Endothelial cell (in vitro differentiated cells): ENCODE data around the gene KIRREL2. TPM values are rescaled to one million over a fixed set of nuclear protein-coding genes. Genes with fewer than 3 reads are reported as not detected.

ENCODE experiments used
- DNase-seq: peaks from one replicate; pipeline ENCODE4 v3.0.0; 2021; ENCODE audit warnings: low spot score
- H3K27ac Mint-ChIP-seq: one replicate; pipeline ENCODE4 v1.8.0; 2021; ENCODE audit warnings: mixed read lengths, inconsistent platforms; ENCODE audit not compliant: unreplicated experiment
- H3K27me3 Mint-ChIP-seq: one replicate; pipeline ENCODE4 v1.8.0; 2021; ENCODE audit warnings: mild to moderate bottlenecking, moderate library complexity, mixed read lengths, inconsistent platforms; ENCODE audit not compliant: unreplicated experiment
- H3K36me3 Mint-ChIP-seq: one replicate; pipeline ENCODE4 v1.8.0; 2021; ENCODE audit warnings: mild to moderate bottlenecking, low read depth, mixed read lengths, inconsistent platforms; ENCODE audit not compliant: unreplicated experiment
- H3K4me1 Mint-ChIP-seq: one replicate; pipeline ENCODE4 v1.8.0; 2021; ENCODE audit warnings: mild to moderate bottlenecking, mixed read lengths, inconsistent platforms; ENCODE audit not compliant: unreplicated experiment
- H3K4me3 Mint-ChIP-seq: one replicate; pipeline ENCODE4 v1.8.0; 2021; ENCODE audit warnings: mild to moderate bottlenecking, mixed read lengths, inconsistent platforms; ENCODE audit not compliant: unreplicated experiment
- H3K9me3 Mint-ChIP-seq: one replicate; pipeline ENCODE4 v1.8.0; 2021; ENCODE audit warnings: mixed read lengths, inconsistent platforms; ENCODE audit not compliant: unreplicated experiment
- CTCF ChIP-seq: fragments of 200-600 bp; sonication (generic); IDR thresholded peaks from one replicate; pipeline ENCODE4 v1.5.0; 2021; ENCODE audit warnings: antibody characterized with exemption; ENCODE audit not compliant: unreplicated experiment
- total RNA-seq: library from RNA; stranded (reverse); fragmentation: NEBNext Ultra II Directional; extraction: Animal tissue kit (Norgen Biotek cat#: 25700); gene quantifications from one replicate; pipeline ENCODE4 v1.2.1, GENCODE V29; 2021; ENCODE audit not compliant: unreplicated experiment

The KIRREL2 gene
- total RNA-seq, 1 donor from 2014 or later = 1.8 TPM

- Mint-ChIP-seq H3K4me3 (peak overlapping the region; percentile 87), H3K9me3 (no peaks in the 10 kb centered on the region), H3K27me3 (peaks cover 8% of the 10 kb centered on the region), H3K4me1 (peaks cover 12% of the 10 kb centered on the region), H3K36me3 (peaks cover 6% of the 10 kb centered on the region), H3K27ac (no peak overlapping the region)
- no peak for TF ChIP-seq CTCF
- no peak for DNase-seq
Measured at GRCh38 chr19:35897706-35898451, 41.2 kb downstream of the KIRREL2 start.

- Mint-ChIP-seq H3K4me3 (peak overlapping the region; percentile 95), H3K9me3 (no peaks in the 10 kb centered on the region), H3K27ac (no peak overlapping the region), H3K36me3 (peaks cover 6% of the 10 kb centered on the region), H3K4me1 (peaks cover 18% of the 10 kb centered on the region), H3K27me3 (peaks cover 10% of the 10 kb centered on the region)
- no peak for TF ChIP-seq CTCF
- no peak for DNase-seq
Measured at GRCh38 chr19:35898499-35898809, 41.7 kb downstream of the KIRREL2 start.

GRCh38 chr19:35899547-35900214 is 43.0 kb downstream of the KIRREL2 start:
- no peaks in the 10 kb centered on the region for H3K9me3 Mint-ChIP-seq
- peak; percentile 49 for DNase-seq
- no peak for TF ChIP-seq CTCF

GRCh38 chr19:35901055-35901644 is 44.4 kb downstream of the KIRREL2 start:
- peak overlapping the region; percentile 79 for H3K4me3 Mint-ChIP-seq
- TF ChIP-seq CTCF = no peak
- no peaks in the 10 kb centered on the region for H3K36me3 Mint-ChIP-seq
- peaks cover 15% of the 10 kb centered on the region for H3K27me3 Mint-ChIP-seq
- DNase-seq = no peak
- H3K9me3 Mint-ChIP-seq = no peaks in the 10 kb centered on the region
- H3K27ac Mint-ChIP-seq = no peak overlapping the region
- peaks cover 19% of the 10 kb centered on the region for H3K4me1 Mint-ChIP-seq

More at GRCh38 chr19:35899547-35900214, 43.0 kb downstream of the KIRREL2 start:
- H3K4me1 Mint-ChIP-seq = peaks cover 19% of the 10 kb centered on the region
- no peak overlapping the region for H3K27ac Mint-ChIP-seq
- H3K4me3 Mint-ChIP-seq = peak overlapping the region; percentile 95
- H3K36me3 Mint-ChIP-seq = peaks cover 6% of the 10 kb centered on the region
- H3K27me3 Mint-ChIP-seq = peaks cover 13% of the 10 kb centered on the region
